K562 (cell line): ENCODE measurements around the gene KRT85. TPM values are rescaled to one million over a fixed set of nuclear protein-coding genes. Genes with fewer than 3 reads are reported as not detected.

Experiments
- ATAC-seq: fragments of 200-7000 bp; cut with Tn5 transposase; 3 replicates; pipeline ENCODE4 v1.9.1; 2020; ENCODE audit warnings: moderate library complexity
- BruUV-seq: library from RNA; stranded (reverse); fragments of 400-500 nt; replicated peaks from 2 replicates; lab custom pipeline; 2021; lab: Mats Ljungman, UMichigan
- CTCF ChIA-PET: fragments of 300-600 bp; formaldehyde crosslinking; extraction: SDS; loops from one replicate; lab custom pipeline; 2021; ENCODE audit warnings: low intra/inter-chr PET ratio; lab: Yijun Ruan, JAX
- POLR2A ChIA-PET: fragments of 300-600, 350-650 bp; sonication (Branson Sonifier 250); formaldehyde crosslinking; extraction: SDS; loops from one replicate; lab custom pipeline; 2021; ENCODE audit warnings: antibody characterized with exemption, inconsistent platforms; lab: Yijun Ruan, JAX
- DNase-seq, 4 experiments: peaks; one replicate each; pipeline versions ENCODE4 v3.0.0 to v3.0.0-alpha.2; 2011 to 2018; ENCODE audit warnings: low spot score in 3 of 4, mixed read lengths in 3 of 4; ENCODE audit errors: extremely low read depth in 1 of 4
- FAIRE-seq: peaks from 2 replicates; lab custom pipeline; 2011; peaks lifted over from hg19 to GRCh38; lab: Jason Lieb, UNC
- H2AFZ ChIP-seq: 2 replicates; pipeline ENCODE4 v1.6.0; 2011; ENCODE audit warnings: low read depth, low read length, control low read depth, inconsistent platforms
- H3K27ac ChIP-seq: fragments of 200-600 bp; 3 replicates; pipeline ENCODE4 v1.8.0; 2011; ENCODE audit warnings: low read depth, mild to moderate bottlenecking, control low read depth, inconsistent platforms, low read length, moderate library complexity, mixed read lengths; ENCODE audit errors: extremely low read depth
- H3K27me3 ChIP-seq, 2 experiments: fragments of 300-600 bp in 1 of 2; 2 replicates in 1 of 2; 3 replicates in 1 of 2; pipeline versions ENCODE4 v1.6.0 to v1.8.0; 2011; ENCODE audit warnings: inconsistent platforms in 2 of 2, low read length in 2 of 2, mild to moderate bottlenecking in 1 of 2, mixed read lengths in 1 of 2, moderate library complexity in 1 of 2; ENCODE audit not compliant: control insufficient read depth in 2 of 2, insufficient read depth in 2 of 2
- H3K36me3 ChIP-seq: fragments of 300-600 bp; 3 replicates; pipeline ENCODE4 v1.8.0; 2011; ENCODE audit warnings: mild to moderate bottlenecking, low read length, inconsistent platforms; ENCODE audit not compliant: control insufficient read depth, insufficient read depth
- H3K4me1 ChIP-seq, 2 experiments: fragments of 200-600 bp in 1 of 2; replicated peaks in 1 of 2; 2 replicates in 1 of 2; 3 replicates in 1 of 2; pipeline versions ENCODE4 v1.5.1 to v1.8.0; 2011; ENCODE audit warnings: inconsistent platforms in 2 of 2, low read length in 2 of 2, mild to moderate bottlenecking in 1 of 2, mixed read lengths in 1 of 2, moderate library complexity in 1 of 2; ENCODE audit not compliant: control insufficient read depth in 2 of 2, insufficient read depth in 2 of 2
- H3K4me2 ChIP-seq: 2 replicates; pipeline ENCODE4 v1.6.1; 2011; ENCODE audit warnings: low read length, control low read depth, inconsistent platforms, mixed read lengths; ENCODE audit not compliant: insufficient read depth
- H3K4me3 ChIP-seq: fragments of 200-600 bp; sonication (generic), shearing (Covaris generic); 2 replicates; pipeline ENCODE4 v1.5.1; 2016; ENCODE audit warnings: control low read depth, inconsistent platforms
- H3K79me2 ChIP-seq: fragments of 200-600 bp; 3 replicates; pipeline ENCODE4 v1.8.0; 2011; ENCODE audit warnings: low read length, inconsistent platforms; ENCODE audit not compliant: control insufficient read depth, insufficient read depth
- H3K9ac ChIP-seq, 2 experiments: 2 replicates each; pipeline versions ENCODE4 v1.6.0 to v1.6.1; 2011; ENCODE audit warnings: low read depth in 2 of 2, low read length in 2 of 2, control low read depth in 1 of 2, inconsistent platforms in 1 of 2, mild to moderate bottlenecking in 1 of 2, mixed read lengths in 1 of 2; ENCODE audit not compliant: insufficient read depth in 1 of 2
- H3K9me1 ChIP-seq: one replicate; pipeline ENCODE4 v1.6.0; 2011; ENCODE audit warnings: inconsistent platforms, mild to moderate bottlenecking, low read length, moderate library complexity; ENCODE audit not compliant: control insufficient read depth, insufficient read depth
- H3K9me3 ChIP-seq: replicated peaks from 2 replicates; pipeline ENCODE4 v1.5.1; 2011; ENCODE audit warnings: low read depth, low read length, inconsistent platforms; ENCODE audit not compliant: control insufficient read depth, insufficient read depth
- H4K20me1 ChIP-seq: replicated peaks from 2 replicates; pipeline ENCODE4 v1.6.1; 2011; ENCODE audit warnings: low read length, inconsistent platforms, mixed read lengths; ENCODE audit not compliant: control insufficient read depth, insufficient read depth
- CHCHD3 ChIP-seq: fragments of 250-450 bp; sonication (Bioruptor Pico); IDR thresholded peaks from 2 replicates; pipeline ENCODE4 v2.1.2; 2022; ENCODE audit warnings: mild to moderate bottlenecking
- CREBBP ChIP-seq: IDR thresholded peaks from one replicate; pipeline ENCODE4 v1.6.1; 2012; ENCODE audit warnings: low read depth, mild to moderate bottlenecking, control low read depth, inconsistent platforms, low read length
- HNRNPH1 ChIP-seq: fragments of 200-400 bp; formaldehyde crosslinking; optimal IDR thresholded peaks from 2 replicates; pipeline ENCODE3; 2017; ENCODE audit warnings: low read depth, mild to moderate bottlenecking, low read length, moderate library complexity
- KDM4B ChIP-seq, 2 experiments: fragments of 450-650 bp in 1 of 2; sonication (generic) in 1 of 2; IDR thresholded peaks; 2 replicates each; pipeline ENCODE4 v1.6.1; 2016 to 2017; ENCODE audit warnings: borderline replicate concordance in 2 of 2, antibody characterized with exemption in 1 of 2, low read depth in 1 of 2, mild to moderate bottlenecking in 1 of 2
- SP1 ChIP-seq: sonication (generic); formaldehyde crosslinking; IDR thresholded peaks from 2 replicates; pipeline ENCODE4 v1.8.1; 2022; ENCODE audit warnings: mild to moderate bottlenecking, missing genetic modification reagents
- ZNF507 ChIP-seq: conservative IDR thresholded peaks from 2 replicates; pipeline ENCODE4 v1.6.1; 2017; ENCODE audit warnings: missing genetic modification characterization, missing compliant biosample characterization
- ZNF699 ChIP-seq: fragments of 250-450 bp; sonication (Bioruptor Pico); IDR thresholded peaks from 2 replicates; pipeline ENCODE4 v1.8.0; 2021; ENCODE audit warnings: mild to moderate bottlenecking, moderate library complexity; ENCODE audit not compliant: insufficient replicate concordance
- WGBS: fragments of 100-300 bp; shearing (Covaris generic); methylation state at CpG from one replicate; pipeline ENCODE4 v1.1.6; 2016; ENCODE audit warnings: low coverage, mixed read lengths; ENCODE audit not compliant: insufficient coverage; ENCODE audit errors: missing lambda C conversion rate; 5-methylcytosine and 5-hydroxymethylcytosine counted together
- in situ Hi-C: fragments of 300-500 bp; cut with MboI; formaldehyde crosslinking; loops from 4 replicates; pipeline ENCODE4 v1.15.0; 2018; ENCODE audit warnings: inconsistent platforms, mixed read lengths
- intact Hi-C: fragments of 100-400 bp; cut with micrococcal nuclease; formaldehyde crosslinking; loops from 2 replicates; pipeline ENCODE4 v1.14.2; 2022
- polyA plus RNA-seq, 8 experiments: library from polyadenylated mRNA; depleted of rRNA in 4 of 8; stranded (reverse) in 5 of 8; unstranded in 3 of 8; fragments of >200 nt; fragmentation: Nextera tagmentation in 2 of 8; fragmentation: Illumina TruSeq in 1 of 8; extraction: Ambion mirVana in 2 of 8; extraction: Trizol in 1 of 8; gene quantifications; 2 replicates each; pipeline versions ENCODE4 v1.2.1 to v1.2.3, GENCODE V29; 2011 to 2014; ENCODE audit warnings: inconsistent platforms in 1 of 8, missing spikeins in 1 of 8
- total RNA-seq, 7 experiments: library from RNA; depleted of rRNA in 6 of 7; stranded (reverse); fragments of >200 nt in 6 of 7; fragmentation: Illumina TruSeq in 2 of 7; extraction: Trizol in 2 of 7; gene quantifications; 2 replicates each; pipeline versions ENCODE4 v1.2.1 to v1.2.3, GENCODE V29; 2011 to 2021; ENCODE audit warnings: low replicate concordance in 1 of 7

The KRT85 gene
- total and polyA plus RNA-seq, 9 of the 15 experiments (the other 6 are each of a cell fraction or from before 2014, with no cell fraction given), result not detected

DNA sequence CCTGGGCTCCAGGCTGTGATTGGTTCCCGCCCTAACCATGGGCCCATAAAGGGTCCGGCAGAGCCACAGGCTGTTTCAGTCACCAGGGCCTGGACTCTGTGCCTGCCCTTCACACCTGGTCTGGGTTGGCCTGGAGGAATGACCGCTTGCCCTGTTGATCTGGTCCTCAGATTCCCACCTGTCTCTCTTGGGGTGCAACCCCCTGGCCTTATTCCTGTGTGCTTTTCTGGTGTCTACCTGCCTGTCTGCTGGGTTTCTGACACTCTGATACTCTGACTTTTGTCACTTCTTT lies 43.2 kb downstream of the KRT85 start:
- Histone ChIP-seq H2AFZ (no peak overlapping the region), H3K4me2 (no peak overlapping the region), H3K27me3 (peaks cover 14 to 56% of the 10 kb centered on the region in 2 experiments; a peak in 4 of 5 replicates), H3K79me2 (no peaks in the 10 kb centered on the region), H3K36me3 (no peaks in the 10 kb centered on the region), H3K4me1 (no peaks in the 10 kb centered on the region), H4K20me1 (peaks cover 4% of the 10 kb centered on the region; the same call in 1 of the 2 replicates), H3K4me3 (no peak overlapping the region), H3K27ac (no peak overlapping the region), H3K9me3 (no peaks in the 10 kb centered on the region), H3K9me1 (no peaks in the 10 kb centered on the region), H3K9ac (no peak overlapping the region)
- POLR2A ChIA-PET, result no interaction called here
- no peak for DNase-seq
- intact Hi-C loops, result no loop called here
- no TSS peak for BruUV-seq
- no peak for TF ChIP-seq ZNF507
- TF ChIP-seq HNRNPH1, result no peak
- TF ChIP-seq SP1, result no peak
- TF ChIP-seq CHCHD3 (CRISPR knock-in tag), result no peak
- TF ChIP-seq CREBBP, result no peak
- TF ChIP-seq ZNF699 (CRISPR knock-in tag), result no peak
- no peak for TF ChIP-seq KDM4B (IDR thresholded peaks at IDR 0.05; ENCODE audit: borderline replicate concordance in 2 of 2, low read depth in 1 of 2)
- no peak for FAIRE-seq
- CTCF ChIA-PET, result no interaction called here
- in situ Hi-C loops, result no loop called here
- no peak for ATAC-seq
- 2% methylated on average over 3 of the region's 3 CpGs for WGBS
